HG02885 (cell line): Measurements from ENCODE around the gene CLCN2.

Source experiments
- ATAC-seq: cut with Tn5 transposase; IDR thresholded peaks from one replicate; pipeline ENCODE4 v1.9.1; 2021; ENCODE audit warnings: mild to moderate bottlenecking; ENCODE audit not compliant: unreplicated experiment, poor library complexity

The CLCN2 gene

GRCh38 chr3:184361532-184361931 is at the start of gene CLCN2, which contains the start of gene POLR2H:
Gene CLCN2 (minus strand): TSS chr3:184361605. CDS start chr3:184361479, 126 bp downstream.
Gene POLR2H (plus strand): TSS chr3:184361710. CDS start chr3:184363493, 1,783 bp downstream.
- peak; percentile 51 for ATAC-seq

GRCh38 chr3:184409946-184410500 is 48.6 kb upstream of the CLCN2 start:
- no peak for ATAC-seq

GRCh38 chr3:184409331-184409926 is 48.0 kb upstream of the CLCN2 start:
- no peak for ATAC-seq

- no peak for ATAC-seq
Observed at GRCh38 chr3:184405075-184406030, 43.9 kb upstream of the CLCN2 start.

- ATAC-seq: no peak
Observed at GRCh38 chr3:184399410-184399809, 38.0 kb upstream of the CLCN2 start.

- ATAC-seq: no peak
Observed at GRCh38 chr3:184395320-184395660, 33.9 kb upstream of the CLCN2 start.

GRCh38 chr3:184391266-184391665 is 29.9 kb upstream of the CLCN2 start:
- no peak for ATAC-seq

- no peak for ATAC-seq
Observed at GRCh38 chr3:184389935-184390528, 28.6 kb upstream of the CLCN2 start.

- ATAC-seq: no peak
Observed at GRCh38 chr3:184389384-184389783, 28.0 kb upstream of the CLCN2 start.

GRCh38 chr3:184388936-184389230 is 27.5 kb upstream of the CLCN2 start:
- ATAC-seq: no peak

- no peak for ATAC-seq
Observed at GRCh38 chr3:184388164-184388935, 26.9 kb upstream of the CLCN2 start.

GRCh38 chr3:184387174-184387714 is 25.8 kb upstream of the CLCN2 start:
- ATAC-seq: no peak

GRCh38 chr3:184386047-184386806 is 24.8 kb upstream of the CLCN2 start:
- no peak for ATAC-seq

GRCh38 chr3:184384856-184385422 is 23.5 kb upstream of the CLCN2 start:
- ATAC-seq: no peak

- ATAC-seq: no peak
Observed at GRCh38 chr3:184384342-184384741, 22.9 kb upstream of the CLCN2 start.

GRCh38 chr3:184383033-184383740 is 21.8 kb upstream of the CLCN2 start:
- ATAC-seq: no peak

- no peak for ATAC-seq
Observed at GRCh38 chr3:184382326-184383032, 21.1 kb upstream of the CLCN2 start.
